Measurements from ENCODE around the gene CXCL11.
"Not testable (repeated sequence)": the region's sequence is repeated elsewhere in the genome, so short reads cannot be mapped to it uniquely, and the experiment has no call there.

CXCL11 gene

DNA sequence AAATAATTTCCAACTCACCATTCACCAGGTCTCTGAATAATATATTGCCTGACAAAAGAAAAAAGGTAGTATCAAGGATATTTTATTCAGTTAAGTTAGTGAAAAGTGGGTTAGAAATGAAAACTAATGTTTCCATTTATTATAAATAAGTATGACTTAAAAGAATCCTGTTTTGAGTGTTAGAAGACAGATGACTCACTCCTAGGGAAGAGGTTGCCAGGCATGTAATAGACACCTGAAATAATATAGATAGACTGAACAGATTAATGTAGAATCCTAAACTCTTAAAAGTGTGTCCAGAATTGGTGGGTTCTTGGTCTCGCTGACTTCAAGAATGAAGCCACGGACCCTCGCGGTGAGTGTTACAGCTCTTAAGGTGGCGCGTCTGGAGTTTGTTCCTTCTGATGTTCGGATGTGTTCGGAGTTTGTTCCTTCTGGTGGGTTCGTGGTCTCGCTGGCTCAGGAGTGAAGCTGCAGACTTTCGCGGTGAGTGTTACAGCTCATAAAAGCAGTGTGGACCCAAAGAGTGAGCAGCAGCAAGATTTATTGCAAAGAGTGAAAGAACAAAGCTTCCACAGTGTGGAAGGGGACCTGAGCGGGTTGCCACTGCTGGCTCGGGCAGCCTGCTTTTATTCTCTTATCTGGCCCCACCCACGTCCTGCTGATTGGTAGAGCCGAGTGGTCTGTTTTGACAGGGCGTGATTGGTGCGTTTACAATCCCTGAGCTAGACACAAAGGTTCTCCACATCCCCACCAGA, 6.5 kb upstream of the CXCL11 start:
- not testable (repeated sequence) for DNase-seq

DNA sequence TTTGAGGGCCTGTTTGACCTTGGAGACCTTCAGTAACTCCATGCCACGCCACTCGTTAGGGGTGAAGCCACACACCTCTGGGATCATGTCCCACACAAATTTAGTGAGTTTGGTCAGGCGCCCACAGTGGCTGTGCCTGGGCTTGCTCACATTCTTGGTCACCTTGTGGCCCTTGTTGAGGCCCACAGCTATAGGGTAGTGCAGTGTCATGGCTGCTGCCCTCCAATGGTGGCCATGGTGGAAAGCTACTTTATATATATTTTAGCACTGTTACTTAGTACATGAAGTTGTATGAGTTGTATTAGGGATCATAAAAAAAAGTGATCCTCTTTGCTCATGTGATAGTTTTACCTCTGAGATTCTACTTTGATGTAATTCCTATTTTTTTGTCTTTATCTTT, 985 bp upstream of the CXCL11 start:
- DNase-seq, result no peak

DNA sequence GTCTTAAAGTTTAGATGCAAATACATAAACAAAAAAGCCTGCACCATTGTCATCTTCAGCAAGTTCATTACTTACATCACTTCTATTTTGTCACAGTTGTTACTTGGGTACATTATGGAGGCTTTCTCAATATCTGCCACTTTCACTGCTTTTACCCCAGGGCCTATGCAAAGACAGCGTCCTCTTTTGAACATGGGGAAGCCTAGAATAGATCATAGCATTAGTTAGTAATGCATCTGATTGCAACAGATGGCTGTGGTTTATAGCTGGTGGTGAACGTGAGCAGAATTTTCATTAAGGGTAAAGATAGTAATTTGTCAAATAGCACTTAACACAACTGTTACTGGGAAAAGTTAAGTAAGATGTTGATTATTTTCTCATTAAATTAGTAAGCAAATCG, 729 bp downstream of the CXCL11 start:
- no peak for DNase-seq

DNA sequence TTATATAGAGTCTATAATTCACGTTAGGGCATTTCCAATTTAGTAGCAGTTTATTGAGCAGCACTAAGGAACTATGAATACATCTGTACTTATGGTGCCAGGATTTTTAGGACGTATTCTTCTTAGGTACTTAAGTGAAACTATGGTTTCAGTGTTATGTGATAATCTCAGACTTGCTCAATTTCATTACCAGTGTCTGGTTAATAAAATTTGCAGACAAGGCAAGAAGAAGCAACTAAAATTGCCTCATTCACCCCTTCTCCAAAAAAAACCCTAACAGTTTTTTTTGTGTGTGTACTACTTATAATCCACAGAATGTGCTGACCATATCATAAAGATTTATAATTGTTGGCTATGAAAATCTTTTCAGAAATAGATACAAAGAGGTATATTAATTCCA, 6.6 kb downstream of the CXCL11 start:
- no peak for DNase-seq

DNA sequence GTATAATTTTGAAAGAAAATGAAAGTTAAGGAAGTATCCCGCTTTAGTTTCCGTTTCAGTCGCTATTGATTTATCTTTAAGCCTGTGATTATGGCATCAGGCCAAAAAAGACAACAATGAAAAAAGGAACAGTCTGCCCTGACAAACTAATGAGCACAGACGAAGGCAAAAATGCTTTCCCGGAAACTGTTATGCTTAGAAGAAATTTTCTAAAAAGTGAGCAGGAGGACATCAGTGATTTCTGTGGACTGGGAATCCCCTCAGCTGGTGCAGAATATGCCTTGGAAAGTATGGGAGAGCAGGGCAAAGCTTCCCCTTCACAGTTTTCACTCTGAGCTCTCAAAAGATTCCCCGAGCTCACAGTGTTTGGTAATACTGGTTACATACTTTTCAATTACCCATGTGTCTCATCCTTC, 7.5 kb downstream of the CXCL11 start:
- DNase-seq, result no peak

DNA sequence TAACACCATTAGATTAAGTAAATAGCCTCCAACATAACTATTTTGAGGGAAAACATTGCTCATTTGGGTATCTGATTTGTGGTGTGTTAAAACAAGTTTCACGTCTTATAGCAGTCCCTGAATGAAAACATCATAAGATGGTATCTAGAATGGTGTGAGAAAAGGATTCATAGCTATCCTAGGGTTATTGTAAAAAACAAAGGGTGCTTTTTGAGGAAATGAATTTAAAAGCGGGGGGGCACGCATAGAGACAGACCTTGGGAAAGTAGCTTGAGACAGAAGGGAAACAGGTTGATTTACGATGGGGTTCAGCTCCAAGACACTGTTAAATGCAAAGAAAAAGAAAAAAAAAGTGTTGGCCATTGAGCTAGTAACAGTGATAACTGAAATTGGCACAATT, 11.8 kb downstream of the CXCL11 start:
- no peak for DNase-seq

DNA sequence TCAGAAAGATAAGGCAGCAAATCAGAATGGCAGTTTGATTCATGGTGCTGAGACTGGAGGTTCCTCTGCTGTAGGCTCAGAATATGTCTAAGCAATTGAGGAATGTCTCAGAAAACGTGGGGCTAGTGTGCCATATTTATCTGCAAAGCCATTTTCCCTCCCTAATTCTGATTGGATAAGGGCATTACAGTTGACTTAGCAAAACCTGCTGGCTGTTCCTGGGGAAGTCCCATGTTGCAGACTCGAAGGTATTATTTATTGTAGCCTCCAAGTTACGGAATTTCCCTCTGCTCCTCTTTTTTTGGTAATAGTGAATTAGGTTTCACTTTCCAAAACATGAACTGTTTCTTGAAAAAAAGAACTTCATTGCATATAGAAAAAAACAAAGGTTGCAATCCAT, 12.5 kb downstream of the CXCL11 start, which contains the start of gene CXCL10:
CXCL10 (minus strand) TSS at position 109 of the 400 bp plus-strand sequence; CDS start at position 43, 66 bp downstream.
- no peak for DNase-seq

DNA sequence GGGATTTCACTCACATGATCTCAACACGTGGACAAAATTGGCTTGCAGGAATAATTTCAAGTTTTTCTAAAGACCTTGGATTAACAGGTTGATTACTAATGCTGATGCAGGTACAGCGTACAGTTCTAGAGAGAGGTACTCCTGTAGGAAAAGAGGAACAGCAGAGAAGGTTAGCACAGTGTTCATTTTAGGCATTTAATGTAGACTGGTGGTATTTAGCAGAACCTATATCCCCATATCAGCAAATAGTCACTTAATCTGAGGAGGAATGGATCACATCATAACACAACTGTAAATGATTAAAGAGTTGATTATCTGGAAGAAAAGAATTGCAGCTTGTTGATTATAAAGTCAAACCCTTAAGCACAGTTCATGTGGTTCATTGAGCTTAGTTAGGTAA, 13.2 kb downstream of the CXCL11 start:
- DNase-seq, result no peak

DNA sequence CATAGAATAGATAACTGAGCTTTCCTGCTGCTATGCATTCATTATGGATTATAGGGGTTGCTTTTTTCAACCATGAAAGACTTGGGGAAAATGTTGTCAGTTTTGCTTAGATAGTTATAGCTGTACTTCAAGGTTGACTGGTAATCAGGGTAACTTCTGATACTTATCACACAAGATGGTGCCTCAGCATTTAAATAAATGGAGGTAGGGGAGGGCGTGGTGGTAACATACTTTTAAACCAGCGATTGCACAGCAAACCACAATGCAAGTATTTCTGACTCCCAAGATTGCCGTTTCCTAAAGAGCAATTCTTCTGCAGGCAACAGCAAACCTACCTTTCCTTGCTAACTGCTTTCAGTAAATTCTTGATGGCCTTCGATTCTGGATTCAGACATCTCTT, 13.8 kb downstream of the CXCL11 start:
- no peak for DNase-seq

DNA sequence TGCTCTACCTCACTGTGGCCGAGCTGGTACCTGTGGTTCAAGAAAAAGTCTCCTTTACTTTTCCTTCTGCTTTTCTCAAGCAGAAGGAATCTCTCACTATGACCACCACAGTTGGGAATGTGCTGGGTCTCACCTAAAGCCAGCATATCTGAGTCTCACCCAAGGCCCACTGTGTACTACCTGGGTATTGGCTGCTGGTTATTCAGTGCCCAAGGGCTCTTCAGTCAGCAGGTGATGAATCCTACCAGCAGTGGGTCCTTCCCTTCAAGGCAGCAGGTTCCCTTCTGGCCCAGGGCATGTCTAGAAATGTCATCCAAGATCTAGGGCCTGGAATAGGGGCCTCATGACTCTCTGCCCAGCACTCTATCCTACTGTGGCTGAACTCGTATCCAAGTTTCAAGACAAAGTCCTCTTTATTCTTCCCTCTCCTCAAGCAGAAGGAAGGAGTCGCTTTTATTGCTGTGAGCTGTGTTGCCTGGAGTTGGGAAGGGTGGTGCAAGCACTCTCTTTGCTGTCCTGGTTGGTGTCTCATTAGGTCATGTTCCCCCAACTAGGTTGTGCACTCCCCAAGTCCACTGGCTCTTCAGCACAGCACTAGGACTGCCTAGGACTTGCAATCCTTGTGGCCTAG, 18.7 kb downstream of the CXCL11 start:
- DNase-seq, result no peak

DNA sequence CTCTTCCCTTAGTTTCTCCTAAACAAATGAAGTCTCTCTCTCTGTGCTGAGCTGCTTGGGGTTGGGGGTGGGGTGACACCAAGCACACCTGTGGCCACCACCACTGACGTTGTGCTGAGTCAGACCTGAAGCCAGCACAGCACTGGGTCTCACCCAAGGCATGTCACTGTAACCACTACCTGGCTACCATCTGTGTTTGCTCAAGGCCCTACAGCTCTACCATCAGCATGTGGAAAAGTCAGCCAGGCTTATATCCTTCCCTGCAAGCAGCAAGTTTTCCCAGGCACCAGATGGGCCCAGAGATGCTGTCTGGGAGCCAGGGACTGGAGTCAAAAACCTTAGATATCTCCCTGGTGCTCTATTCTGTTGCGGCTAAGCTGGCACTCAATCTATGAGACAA, 19.5 kb downstream of the CXCL11 start:
- DNase-seq, result no peak

DNA sequence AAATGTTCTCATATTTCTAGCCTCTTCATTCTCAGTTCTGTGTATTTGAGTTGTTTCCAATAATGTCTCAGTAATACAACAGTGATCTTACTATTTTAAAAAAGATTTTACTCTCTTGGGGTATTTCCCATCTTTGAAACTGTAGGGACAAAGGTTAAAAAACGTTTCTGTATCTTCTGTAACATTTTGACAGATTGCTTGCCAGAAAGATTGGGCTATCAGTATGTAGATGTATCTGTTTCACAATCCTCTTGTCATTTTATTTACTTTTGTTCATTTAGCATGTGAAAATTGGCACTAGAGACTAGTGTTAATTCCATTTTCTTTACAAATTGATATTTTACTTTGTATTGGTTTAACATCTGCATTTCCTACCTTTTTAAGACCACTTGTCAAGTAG, 22.3 kb downstream of the CXCL11 start:
- no peak for DNase-seq

DNA sequence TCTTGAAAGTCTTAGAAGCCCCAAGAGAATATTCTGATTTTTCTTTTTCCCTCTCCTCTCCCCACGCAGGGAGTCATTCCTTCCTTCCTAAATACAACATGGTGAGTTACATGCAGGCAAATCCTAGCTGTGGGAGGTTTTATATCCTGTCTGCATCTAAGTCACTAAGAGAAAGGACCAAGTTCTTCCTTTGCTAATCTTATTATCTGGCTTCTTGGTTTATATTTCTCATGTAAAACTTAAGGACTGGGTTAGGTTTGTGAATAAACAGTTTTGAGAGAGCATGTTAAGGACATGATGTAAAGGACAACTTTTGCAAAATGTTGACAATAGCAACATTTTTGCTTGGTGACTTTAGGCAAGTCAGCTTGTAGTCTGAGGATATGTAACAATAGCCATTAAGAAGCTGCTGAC, 23.5 kb downstream of the CXCL11 start:
- no peak for DNase-seq

DNA sequence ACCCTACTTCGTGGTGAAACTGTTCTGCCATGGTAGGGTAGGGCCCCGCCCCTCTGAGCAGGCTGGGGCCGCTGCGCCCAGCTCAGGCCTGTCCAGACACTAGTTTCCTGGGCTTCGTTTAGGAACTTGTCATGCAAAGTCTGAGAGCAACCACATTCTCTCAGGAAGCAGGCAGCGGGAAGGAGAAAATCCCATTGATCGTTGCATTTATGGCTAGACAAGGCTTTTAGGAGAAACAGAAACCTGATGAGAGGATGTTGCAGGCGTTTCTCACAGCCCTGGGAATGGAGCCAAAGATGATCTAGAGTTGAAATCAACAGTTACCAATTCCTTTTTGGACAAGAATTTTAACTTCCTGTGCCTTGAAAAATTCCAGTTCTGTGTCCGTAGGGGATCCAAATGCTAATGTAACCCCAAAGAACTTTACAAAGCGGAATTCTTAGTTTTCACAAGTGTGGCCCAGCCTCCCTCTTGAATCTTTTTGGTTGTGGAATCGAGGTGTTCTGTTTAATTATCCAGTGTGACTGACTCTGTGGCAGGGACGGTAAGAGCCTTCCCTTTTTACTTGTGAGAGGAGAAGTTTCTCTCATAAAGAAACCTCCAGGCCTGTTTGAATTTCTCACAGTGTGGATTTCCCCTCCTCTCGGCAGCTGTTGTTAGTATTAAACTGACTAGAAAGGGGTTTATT, 24.0 kb downstream of the CXCL11 start:
- peak; percentile 54 for DNase-seq

DNA sequence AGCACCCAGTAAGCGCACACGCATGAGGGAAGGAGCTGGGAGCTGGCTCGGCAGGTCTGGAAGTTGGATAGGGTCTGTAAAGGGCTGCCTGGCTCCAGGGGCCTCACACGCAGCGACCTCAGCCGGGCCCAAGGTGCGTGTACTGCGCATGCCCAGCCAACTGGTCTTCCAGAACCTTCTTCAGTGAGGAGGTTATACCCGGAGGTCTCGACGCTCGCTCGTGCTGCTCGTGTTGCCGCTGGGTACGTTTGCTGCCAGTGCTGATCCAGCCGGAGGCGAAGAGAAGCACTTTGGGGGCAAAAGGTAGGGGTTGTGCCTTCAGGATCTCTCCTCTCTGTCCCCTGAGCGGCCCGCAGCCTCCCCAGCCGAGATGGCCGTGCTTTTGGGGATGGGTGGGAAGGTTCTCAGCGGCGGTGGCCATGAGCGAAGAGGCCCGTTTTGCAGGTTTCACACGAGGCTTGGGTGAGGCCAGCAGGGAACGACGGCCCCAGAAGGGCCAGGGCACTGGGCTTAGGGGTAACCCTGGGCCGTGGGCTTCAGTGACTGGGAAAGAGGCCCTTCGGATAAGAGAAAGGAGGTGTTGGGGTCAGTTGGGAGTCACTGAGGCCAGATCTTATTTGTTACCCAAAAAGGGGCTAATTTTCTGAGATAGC, 24.7 kb downstream of the CXCL11 start:
- no peak for DNase-seq

DNA sequence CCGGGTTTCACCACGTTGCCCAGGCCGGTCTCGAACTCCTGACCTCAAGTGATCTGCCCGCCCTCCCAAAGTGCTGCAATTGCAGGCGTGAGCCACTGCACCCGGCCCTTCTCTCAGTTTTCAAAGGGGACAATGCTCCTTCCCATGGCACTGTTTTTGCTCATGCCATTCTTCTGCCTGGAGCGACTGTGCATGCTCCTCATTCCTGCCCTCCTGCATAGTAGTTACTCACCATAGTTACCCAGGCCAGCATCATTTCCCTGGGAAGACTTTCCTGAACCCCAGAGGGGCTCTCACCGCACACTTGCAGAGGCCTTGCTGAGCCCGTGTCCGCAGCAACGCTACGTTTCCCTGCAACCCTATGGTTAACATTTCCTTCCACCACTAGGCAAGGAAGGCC, 25.3 kb downstream of the CXCL11 start:
- DNase-seq, result no peak

DNA sequence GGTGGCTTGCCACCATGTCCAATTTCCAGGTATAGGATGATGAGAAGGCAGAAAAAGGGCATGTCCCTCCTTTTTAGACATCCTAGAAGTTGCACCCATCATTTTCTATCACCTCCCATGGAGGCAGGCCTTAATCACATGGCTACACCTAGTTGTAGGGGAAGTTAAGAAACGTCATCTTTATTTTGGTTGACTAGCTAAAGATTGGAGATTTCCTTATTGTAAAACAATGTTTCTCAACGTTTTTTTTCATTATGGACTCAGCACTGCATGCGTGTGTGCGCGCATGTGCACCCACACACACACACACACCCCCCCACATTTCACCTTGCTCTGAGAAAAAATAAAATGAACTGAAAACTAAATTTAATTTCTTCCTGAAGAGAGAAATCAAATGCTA, 26.6 kb downstream of the CXCL11 start:
- DNase-seq, result no peak

DNA sequence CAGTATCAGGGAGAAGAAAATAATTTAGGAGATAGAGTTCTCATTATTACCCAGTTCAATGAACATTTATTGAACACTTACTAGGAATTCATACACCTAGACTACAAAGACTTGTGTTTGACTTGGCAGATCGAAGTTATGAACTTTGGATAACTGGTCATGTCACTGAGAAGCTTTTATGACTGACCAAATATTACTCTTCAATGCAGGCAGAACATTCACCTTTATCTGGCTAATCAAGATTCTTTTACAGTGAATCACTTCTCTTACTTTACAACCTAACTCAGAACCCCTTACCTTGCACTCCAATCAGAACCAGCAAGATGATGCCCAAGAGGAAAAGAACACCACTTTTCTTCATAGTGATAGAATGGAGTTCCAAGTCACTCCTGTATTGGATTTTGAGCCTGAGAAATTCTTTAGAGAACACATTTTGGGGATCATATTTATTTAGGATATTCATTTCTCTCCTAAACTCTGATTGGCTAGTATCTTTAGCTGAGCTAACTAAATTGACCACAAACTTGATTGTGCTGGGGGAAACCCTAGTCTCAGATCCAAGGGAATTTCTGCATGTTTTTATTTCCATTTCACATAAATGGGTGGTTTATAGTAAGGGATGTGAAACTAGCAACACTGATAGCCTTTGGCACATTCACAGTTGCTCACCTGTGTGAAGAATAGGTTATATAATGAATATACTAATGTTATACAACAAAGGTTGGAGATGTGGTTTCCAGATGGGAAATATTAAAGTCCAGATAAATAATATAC, 28.6 kb downstream of the CXCL11 start, which contains the start of gene CXCL9:
CXCL9 (minus strand) TSS at position 421 of the 774 bp plus-strand sequence; CDS start at position 361, 60 bp downstream.
- DNase-seq, result no peak

DNA sequence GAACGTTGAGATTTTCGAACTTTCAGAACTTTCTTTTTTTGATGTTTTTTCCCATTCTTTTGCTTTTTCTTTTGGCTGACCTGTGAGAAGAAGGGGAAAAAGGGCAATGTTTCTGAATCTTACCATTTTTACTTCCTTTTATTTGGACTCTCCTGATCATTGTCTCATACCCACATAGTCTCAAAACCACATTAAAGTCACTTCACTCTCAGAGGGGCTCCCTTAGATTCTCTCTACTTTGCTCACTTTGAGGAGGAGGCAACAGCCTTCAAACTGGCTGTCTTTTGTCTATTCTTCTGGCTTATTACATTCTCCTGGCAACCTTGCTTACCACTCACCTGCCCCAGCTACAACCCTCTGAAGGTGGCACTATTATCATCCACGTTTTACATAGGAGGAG, 32.2 kb downstream of the CXCL11 start:
- no peak for DNase-seq

DNA sequence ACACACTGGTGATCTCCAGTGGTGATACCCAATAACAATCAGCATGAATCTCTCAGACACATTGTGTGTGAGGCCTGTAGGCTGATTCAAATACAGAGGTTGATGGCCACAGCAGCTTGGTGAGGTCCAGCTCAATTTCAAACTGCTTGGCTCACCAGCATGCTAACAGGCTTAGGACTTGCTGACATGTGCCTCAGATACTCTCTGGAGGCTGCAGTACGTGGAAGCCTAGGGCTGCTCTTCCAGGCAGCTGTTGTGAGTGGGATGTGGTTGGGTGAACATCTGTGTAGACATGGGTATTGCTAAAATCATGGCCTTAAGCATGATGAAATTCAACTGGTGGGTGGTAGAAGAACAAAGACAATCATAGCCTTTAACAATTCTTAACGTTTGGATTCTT, 32.8 kb downstream of the CXCL11 start:
- DNase-seq, result no peak

DNA sequence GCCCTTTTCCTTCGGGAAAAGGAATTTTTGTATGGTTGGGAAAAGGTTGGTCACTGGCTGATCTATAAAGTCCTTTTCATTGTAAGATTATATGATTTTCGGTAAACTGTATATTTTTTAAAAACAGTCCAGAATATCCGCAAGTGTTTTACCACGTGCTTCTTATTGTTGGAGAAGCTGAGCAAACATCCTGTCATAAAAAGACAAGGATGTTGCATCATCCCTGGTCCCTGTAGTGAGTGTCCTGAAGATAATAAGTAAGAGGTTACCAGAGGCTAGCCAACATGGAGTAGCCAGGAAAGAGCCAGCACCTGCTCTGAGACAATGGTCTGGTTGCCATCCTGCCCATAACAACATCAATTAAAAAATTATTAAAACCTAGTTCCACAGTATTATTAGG, 33.7 kb downstream of the CXCL11 start:
- no peak for DNase-seq

DNA sequence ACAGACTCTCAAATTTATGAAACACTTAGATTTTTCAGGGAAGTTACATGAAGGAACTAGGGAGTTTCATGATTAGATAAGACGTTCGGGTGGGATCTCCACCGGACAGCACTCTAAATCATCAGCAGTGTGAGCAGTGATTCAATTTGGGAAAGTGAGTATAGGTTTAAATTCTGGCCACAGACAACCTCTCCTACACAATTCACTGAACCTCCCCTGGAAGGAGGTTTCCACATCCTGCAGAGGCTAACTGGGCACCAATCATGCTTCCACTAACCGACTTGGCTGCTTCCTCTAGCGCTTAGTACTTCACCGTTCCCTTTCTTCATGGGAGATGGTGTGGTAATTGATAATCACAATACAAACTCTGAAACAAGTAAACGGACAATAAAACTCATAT, 34.2 kb downstream of the CXCL11 start:
- DNase-seq, result no peak

DNA sequence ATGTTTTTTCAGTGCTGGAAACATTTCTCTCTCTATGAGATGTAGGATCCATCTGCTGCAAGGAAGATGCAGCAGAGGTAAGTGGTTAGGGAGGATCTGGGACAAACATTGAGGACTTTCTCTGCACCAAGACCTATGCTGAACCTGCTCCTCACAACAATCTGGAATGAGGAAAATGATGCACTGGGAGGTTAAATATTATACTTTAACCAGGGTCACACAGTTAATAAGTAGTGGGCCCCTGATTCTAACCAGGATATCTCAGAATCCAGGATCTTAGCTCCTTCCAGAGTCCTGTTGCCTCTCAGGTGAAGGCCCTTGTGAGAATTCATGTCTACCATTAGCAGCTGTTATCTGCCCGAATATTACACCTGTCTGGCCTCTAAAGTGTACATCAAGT, 35.6 kb downstream of the CXCL11 start:
- DNase-seq, result no peak
